Esophagus muscularis mucosa (tissue), 4 donors: ENCODE measurements around the gene KANSL1.

Source experiments
- EP300 ChIP-seq: sonication (generic); formaldehyde crosslinking; IDR thresholded peaks from one replicate; pipeline ENCODE4 v1.6.1; 2017; ENCODE audit warnings: antibody characterized with exemption
- POLR2A ChIP-seq: fragments of 450-650 bp; IDR thresholded peaks from one replicate; pipeline ENCODE4 v1.6.1; 2017; ENCODE audit warnings: antibody characterized with exemption, moderate library complexity, mild to moderate bottlenecking, low read depth
- POLR2AphosphoS5 ChIP-seq, 2 donors: sonication (generic); formaldehyde crosslinking; IDR thresholded peaks; one replicate each; pipeline ENCODE4 v1.6.1; 2017; ENCODE audit warnings: antibody characterized with exemption in 2 of 2
- TF ChIP-seq, protein P1 (sequence below), 3 experiments: fragments of 200-600 bp in 2 of 3; fragments of 450-650 bp in 1 of 3; sonication (generic) in 2 of 3; IDR thresholded peaks; one replicate each; pipeline ENCODE4 v1.5.1; 2017 to 2019; ENCODE audit warnings: antibody characterized with exemption in 3 of 3, mild to moderate bottlenecking in 2 of 3, moderate library complexity in 1 of 3

DNA sequence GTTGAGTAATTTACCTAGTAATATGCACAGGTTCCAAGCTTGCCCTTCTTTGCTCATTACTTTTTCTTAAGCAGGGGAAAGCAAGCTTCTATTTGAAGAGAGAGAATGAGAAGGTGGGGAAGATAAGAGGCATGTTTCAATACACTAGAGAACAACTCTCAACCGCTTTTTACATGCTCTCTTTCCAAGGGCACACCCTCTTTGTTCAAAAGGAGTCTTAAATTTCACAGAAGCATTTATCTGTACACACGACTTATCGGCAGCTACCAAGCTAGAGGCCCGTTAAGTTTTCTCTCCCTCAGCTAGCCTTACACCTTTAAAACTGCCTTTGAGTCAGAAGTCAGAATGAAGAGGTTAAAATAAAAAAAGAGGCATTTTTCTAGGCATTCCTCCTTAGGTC, 114.6 kb downstream of the KANSL1 start:
- TF ChIP-seq, protein P1, sequence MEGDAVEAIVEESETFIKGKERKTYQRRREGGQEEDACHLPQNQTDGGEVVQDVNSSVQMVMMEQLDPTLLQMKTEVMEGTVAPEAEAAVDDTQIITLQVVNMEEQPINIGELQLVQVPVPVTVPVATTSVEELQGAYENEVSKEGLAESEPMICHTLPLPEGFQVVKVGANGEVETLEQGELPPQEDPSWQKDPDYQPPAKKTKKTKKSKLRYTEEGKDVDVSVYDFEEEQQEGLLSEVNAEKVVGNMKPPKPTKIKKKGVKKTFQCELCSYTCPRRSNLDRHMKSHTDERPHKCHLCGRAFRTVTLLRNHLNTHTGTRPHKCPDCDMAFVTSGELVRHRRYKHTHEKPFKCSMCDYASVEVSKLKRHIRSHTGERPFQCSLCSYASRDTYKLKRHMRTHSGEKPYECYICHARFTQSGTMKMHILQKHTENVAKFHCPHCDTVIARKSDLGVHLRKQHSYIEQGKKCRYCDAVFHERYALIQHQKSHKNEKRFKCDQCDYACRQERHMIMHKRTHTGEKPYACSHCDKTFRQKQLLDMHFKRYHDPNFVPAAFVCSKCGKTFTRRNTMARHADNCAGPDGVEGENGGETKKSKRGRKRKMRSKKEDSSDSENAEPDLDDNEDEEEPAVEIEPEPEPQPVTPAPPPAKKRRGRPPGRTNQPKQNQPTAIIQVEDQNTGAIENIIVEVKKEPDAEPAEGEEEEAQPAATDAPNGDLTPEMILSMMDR (IDR thresholded peaks at IDR 0.05) = no peak
- TF ChIP-seq POLR2AphosphoS5 (IDR thresholded peaks at IDR 0.05) (no peak), POLR2A (no peak), EP300 (no peak)
